Large intestine (tissue), 3 donors: Measurements from ENCODE around the gene RBPJ. TPM values are rescaled to one million over a fixed set of nuclear protein-coding genes. Genes with fewer than 3 reads are reported as not detected.

Source experiments
- DNase-seq, 2 donors: peaks; one replicate each; pipeline versions ENCODE4 v3.0.0 to v3.0.0-alpha.2; 2013
- H3K27ac ChIP-seq: one replicate; pipeline ENCODE4 v1.5.1; 2013; ENCODE audit warnings: low read length
- H3K27me3 ChIP-seq: 2 replicates; pipeline ENCODE4 v1.6.1; 2013; ENCODE audit warnings: low read length; ENCODE audit not compliant: control insufficient read depth, insufficient read depth
- H3K36me3 ChIP-seq: 2 replicates; pipeline ENCODE4 v1.6.1; 2013; ENCODE audit warnings: low read length; ENCODE audit not compliant: control insufficient read depth, insufficient read depth
- H3K4me1 ChIP-seq: one replicate; pipeline ENCODE4 v1.6.1; 2013; ENCODE audit warnings: low read length; ENCODE audit not compliant: control insufficient read depth, insufficient read depth
- H3K4me3 ChIP-seq: one replicate; pipeline ENCODE4 v1.5.1; 2013; ENCODE audit warnings: low read length
- H3K9me3 ChIP-seq: one replicate; pipeline ENCODE4 v1.6.1; 2013; ENCODE audit warnings: mild to moderate bottlenecking, low read depth, low read length, moderate library complexity; ENCODE audit not compliant: control insufficient read depth
- WGBS: methylation state at CpG from one replicate; pipeline ENCODE4 v1.1.5; 2013; ENCODE audit warnings: low lambda C conversion rate; ENCODE audit not compliant: insufficient coverage; 5-methylcytosine and 5-hydroxymethylcytosine counted together
- polyA plus RNA-seq: library from polyadenylated mRNA; unstranded; fragments of 120-200 nt; gene quantifications from one replicate; pipeline ENCODE4 v1.2.1, GENCODE V29; 2013

The RBPJ gene
- polyA plus RNA-seq, 1 donor: 64.3 TPM

GRCh38 chr4:26372076-26372475 is 51.3 kb downstream of the RBPJ start:
- no peaks in the 10 kb centered on the region for H3K9me3 ChIP-seq
- no peak for DNase-seq
- no peaks in the 10 kb centered on the region for H3K36me3 ChIP-seq
- WGBS: no CpG with 5 or more reads among the region's 3 CpGs
- H3K4me1 ChIP-seq: no peaks in the 10 kb centered on the region
- H3K27me3 ChIP-seq: no peaks in the 10 kb centered on the region
- no peak overlapping the region for H3K4me3 ChIP-seq
- H3K27ac ChIP-seq: no peak overlapping the region

GRCh38 chr4:26372525-26373172 is 51.8 kb downstream of the RBPJ start:
- H3K9me3 ChIP-seq: no peaks in the 10 kb centered on the region
- no peak overlapping the region for H3K27ac ChIP-seq
- no peaks in the 10 kb centered on the region for H3K27me3 ChIP-seq
- peak; percentile 38 to 65 for DNase-seq
- H3K4me3 ChIP-seq: no peak overlapping the region
- no CpG with 5 or more reads among the region's 5 CpGs for WGBS
- no peaks in the 10 kb centered on the region for H3K4me1 ChIP-seq
- no peaks in the 10 kb centered on the region for H3K36me3 ChIP-seq

- Histone ChIP-seq H3K9me3 (no peaks in the 10 kb centered on the region), H3K4me1 (no peaks in the 10 kb centered on the region), H3K36me3 (no peaks in the 10 kb centered on the region), H3K4me3 (no peak overlapping the region), H3K27me3 (no peaks in the 10 kb centered on the region), H3K27ac (no peak overlapping the region)
- DNase-seq: no peak
- WGBS: no CpG with 5 or more reads among the region's 6 CpGs
Measured at GRCh38 chr4:26375551-26375950, 54.7 kb downstream of the RBPJ start.

DNA sequence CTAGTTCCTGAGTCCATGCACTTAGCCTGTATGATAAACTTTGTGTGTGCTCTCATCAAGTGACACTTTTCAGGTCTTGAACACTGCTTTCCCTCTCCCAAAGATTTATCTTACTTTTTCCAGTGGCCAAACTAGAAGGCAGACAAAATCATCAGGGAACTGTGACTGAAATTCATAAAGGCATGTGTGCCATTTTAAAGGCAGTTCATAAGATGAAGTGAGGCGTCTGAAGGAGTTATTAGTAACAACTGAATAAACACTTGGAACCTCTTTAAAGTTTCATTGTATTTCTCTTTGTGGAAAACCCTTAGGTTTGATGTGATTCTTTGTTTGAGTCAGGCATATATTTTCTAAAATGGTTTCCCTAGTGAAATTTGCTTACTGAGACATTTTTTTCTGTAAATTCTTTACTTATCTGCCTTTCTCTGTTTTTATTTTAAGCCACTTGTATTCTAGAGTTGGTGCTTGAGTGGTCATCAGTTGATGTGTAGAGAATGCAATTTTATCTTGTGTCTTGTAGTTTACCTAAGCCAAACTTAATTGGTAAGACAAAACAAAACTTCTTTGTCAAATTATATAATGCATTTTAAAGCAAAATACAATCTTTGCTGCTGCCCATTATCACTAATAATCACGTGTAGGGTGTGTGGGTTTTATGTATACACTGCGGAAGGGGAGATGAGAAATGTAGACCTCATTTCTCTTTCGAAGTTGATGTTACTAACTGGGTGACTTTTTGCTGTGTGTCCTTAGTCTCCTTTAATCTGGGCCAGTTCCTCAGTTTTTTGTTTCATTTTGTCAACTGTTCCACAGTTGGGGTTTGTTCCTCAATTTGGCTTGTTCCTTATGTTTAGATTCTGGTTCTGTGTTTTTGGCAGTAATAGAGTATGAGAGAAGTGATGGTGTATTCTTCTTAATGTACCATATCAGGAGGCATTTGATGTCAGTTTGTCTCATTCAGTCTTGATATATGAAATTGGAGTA is 56.8 kb downstream of the RBPJ start:
- Histone ChIP-seq H3K27me3 (no peaks in the 10 kb centered on the region), H3K27ac (no peak overlapping the region), H3K4me1 (no peaks in the 10 kb centered on the region)

DNA sequence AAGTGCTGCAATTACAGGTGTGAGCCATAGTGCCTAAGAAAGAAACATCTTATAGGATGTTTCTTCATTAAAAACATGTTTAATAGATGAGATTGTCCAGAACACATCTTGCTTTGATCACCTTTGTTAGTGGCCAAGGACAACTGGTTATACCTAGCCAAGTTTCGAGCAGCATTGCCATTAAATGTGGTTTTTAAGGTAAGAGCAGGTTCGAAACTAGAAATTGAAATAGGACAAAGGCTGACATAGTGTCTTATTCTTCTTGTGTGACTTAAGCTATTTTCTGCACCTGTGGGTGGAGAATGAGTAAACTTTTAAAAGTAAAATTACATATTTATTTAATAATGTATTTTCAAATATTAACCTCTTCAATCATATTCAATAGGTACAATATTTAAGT is 59.0 kb downstream of the RBPJ start:
- Histone ChIP-seq H3K4me3 (no peak overlapping the region), H3K36me3 (no peaks in the 10 kb centered on the region), H3K4me1 (no peaks in the 10 kb centered on the region), H3K27me3 (no peaks in the 10 kb centered on the region), H3K27ac (no peak overlapping the region), H3K9me3 (no peaks in the 10 kb centered on the region)
- no CpG with 5 or more reads among the region's 2 CpGs for WGBS
- DNase-seq: no peak

More for the DNA sequence above, 56.8 kb downstream of the RBPJ start:
- Histone ChIP-seq H3K36me3 (no peaks in the 10 kb centered on the region), H3K9me3 (no peaks in the 10 kb centered on the region), H3K4me3 (no peak overlapping the region)
- no CpG with 5 or more reads among the region's 4 CpGs for WGBS
- DNase-seq: no peak

DNA sequence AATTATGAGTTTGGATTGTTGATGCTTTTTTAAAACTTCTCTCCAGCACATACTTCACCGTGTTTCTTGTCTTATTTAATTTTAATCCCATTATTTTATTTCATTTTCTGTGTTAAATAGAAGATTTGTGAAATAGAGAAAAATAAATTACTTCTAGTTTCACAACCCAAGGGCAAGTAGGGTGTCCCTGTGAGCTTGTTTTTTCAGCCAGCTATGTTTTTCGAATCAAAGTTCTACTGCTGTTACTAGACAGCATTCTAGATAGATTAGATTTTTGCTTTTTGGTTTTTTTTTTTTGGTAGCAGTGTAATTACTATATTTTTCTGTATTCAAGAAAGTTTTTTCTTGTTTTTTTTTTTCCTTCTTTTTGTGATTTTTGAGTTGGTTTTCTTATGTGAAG is 59.9 kb downstream of the RBPJ start:
- Histone ChIP-seq H3K4me1 (no peaks in the 10 kb centered on the region), H3K4me3 (no peak overlapping the region), H3K27me3 (no peaks in the 10 kb centered on the region), H3K9me3 (no peaks in the 10 kb centered on the region), H3K36me3 (no peaks in the 10 kb centered on the region), H3K27ac (no peak overlapping the region)
- 83% methylated on average over 1 of the region's 2 CpGs for WGBS
- no peak for DNase-seq

DNA sequence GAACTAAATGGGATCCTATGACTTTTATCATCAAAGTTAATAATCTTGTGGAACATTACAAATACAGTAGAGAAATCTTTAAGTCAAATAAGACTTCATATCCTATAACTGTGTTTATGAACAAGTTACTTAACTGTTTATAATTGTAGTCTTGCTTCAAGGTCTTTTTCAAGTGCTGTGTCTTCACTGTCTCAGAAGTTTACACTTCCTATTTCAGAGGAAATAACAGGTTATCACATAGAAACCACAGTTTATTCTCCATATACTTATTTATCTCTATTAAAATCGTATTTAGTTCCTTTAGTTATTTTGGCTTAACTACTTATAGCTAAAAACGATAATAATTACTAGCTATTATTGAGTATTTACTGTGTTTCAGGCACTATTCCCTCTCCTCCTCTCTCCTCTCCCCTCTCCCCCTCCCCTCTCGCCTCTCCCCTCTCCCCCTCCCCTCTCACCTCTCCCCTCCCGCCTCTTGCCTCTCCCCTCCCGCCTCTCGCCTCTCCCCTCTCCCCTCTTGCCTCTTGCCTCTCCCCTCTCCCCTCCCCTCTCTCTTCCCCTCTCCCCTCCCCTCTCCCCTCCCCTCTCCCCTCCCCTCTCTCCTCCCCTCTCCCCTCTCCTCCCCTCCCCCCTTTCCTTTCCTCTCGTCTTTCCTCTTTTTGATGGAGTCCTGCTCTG is 63.7 kb downstream of the RBPJ start:
- no peak overlapping the region for H3K27ac ChIP-seq
- WGBS: 94% methylated on average over 2 of the region's 7 CpGs
- peaks cover 8% of the 10 kb centered on the region for H3K36me3 ChIP-seq
- H3K27me3 ChIP-seq: no peaks in the 10 kb centered on the region
- DNase-seq: no peak
- no peaks in the 10 kb centered on the region for H3K4me1 ChIP-seq
- H3K4me3 ChIP-seq: no peak overlapping the region
- H3K9me3 ChIP-seq: no peaks in the 10 kb centered on the region

- no CpG with 5 or more reads among the region's 3 CpGs for WGBS
- Histone ChIP-seq H3K27ac (no peak overlapping the region), H3K9me3 (no peaks in the 10 kb centered on the region), H3K36me3 (peaks cover 8% of the 10 kb centered on the region), H3K27me3 (no peaks in the 10 kb centered on the region), H3K4me3 (no peak overlapping the region), H3K4me1 (no peaks in the 10 kb centered on the region)
- DNase-seq: no peak
Measured at GRCh38 chr4:26385690-26386089, 64.9 kb downstream of the RBPJ start.

DNA sequence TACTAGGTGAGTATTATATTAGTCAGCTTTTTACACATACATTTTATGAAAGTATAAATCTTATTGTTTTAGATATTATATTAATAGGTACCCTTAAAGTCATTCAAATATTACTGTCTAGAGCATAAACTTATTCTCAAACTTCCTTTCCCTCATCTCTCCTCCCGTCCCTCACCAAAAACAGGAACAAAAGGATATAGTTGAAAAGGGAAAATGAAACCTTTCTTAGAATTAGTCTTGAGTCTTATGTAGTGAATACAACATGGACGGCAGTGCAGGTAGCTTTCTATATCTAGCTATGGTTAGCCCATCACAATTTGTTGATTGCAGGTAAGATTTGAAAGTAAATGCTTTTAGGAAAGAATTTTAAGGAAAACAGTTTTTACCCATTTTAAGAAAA is 65.6 kb downstream of the RBPJ start:
- Histone ChIP-seq H3K4me3 (no peak overlapping the region), H3K9me3 (no peaks in the 10 kb centered on the region), H3K36me3 (peaks cover 8% of the 10 kb centered on the region), H3K4me1 (no peaks in the 10 kb centered on the region), H3K27ac (no peak overlapping the region), H3K27me3 (no peaks in the 10 kb centered on the region)
- DNase-seq: no peak
- WGBS: no CpG with 5 or more reads among the region's 2 CpGs

DNA sequence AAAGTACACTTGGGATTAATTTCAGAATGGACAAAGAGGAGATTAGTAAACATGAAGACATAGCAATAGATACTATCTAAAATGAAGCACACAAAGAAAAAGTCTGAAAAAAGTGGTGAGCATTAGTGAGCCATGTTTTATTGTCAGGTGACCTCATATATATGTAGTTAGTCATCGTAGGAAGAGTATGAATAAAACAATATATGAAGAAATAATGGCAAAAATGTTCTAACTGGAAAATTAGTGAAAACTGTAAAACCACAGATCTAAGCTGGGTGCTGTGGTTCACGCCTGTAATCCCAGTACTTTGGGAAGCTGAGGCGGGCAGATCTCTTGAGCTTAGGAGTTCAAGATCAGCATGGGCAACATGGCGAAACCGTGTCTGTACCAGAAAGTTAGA is 67.9 kb downstream of the RBPJ start:
- H3K9me3 ChIP-seq: no peaks in the 10 kb centered on the region
- no peaks in the 10 kb centered on the region for H3K27me3 ChIP-seq
- DNase-seq: no peak
- H3K4me1 ChIP-seq: no peaks in the 10 kb centered on the region
- WGBS: 86% methylated on average over 1 of the region's 5 CpGs
- no peak overlapping the region for H3K27ac ChIP-seq
- H3K4me3 ChIP-seq: no peak overlapping the region
- H3K36me3 ChIP-seq: peaks cover 10% of the 10 kb centered on the region
